Tibial nerve (tissue), 3 donors: ENCODE measurements around the gene BRSK2.
"Not testable (repeated sequence)": the region's sequence is repeated elsewhere in the genome, so short reads cannot be mapped to it uniquely, and the experiment has no call there.

Experiments
- POLR2A ChIP-seq, 2 donors: fragments of 450-650 bp; IDR thresholded peaks; one replicate each; pipeline ENCODE4 v1.6.1; 2017; ENCODE audit warnings: antibody characterized with exemption in 2 of 2, mild to moderate bottlenecking in 2 of 2, moderate library complexity in 2 of 2
- TF ChIP-seq, protein P1 (sequence below), 5 experiments: fragments of 200-600 bp in 3 of 5; fragments of 450-650 bp in 2 of 5; sonication (generic) in 3 of 5; IDR thresholded peaks; one replicate each; pipeline ENCODE4 v1.5.1; 2016 to 2019; ENCODE audit warnings: antibody characterized with exemption in 5 of 5, mild to moderate bottlenecking in 3 of 5, moderate library complexity in 2 of 5

GRCh38 chr11:1409852-1410125, 20.1 kb downstream of the BRSK2 start:
- TF ChIP-seq, protein P1, sequence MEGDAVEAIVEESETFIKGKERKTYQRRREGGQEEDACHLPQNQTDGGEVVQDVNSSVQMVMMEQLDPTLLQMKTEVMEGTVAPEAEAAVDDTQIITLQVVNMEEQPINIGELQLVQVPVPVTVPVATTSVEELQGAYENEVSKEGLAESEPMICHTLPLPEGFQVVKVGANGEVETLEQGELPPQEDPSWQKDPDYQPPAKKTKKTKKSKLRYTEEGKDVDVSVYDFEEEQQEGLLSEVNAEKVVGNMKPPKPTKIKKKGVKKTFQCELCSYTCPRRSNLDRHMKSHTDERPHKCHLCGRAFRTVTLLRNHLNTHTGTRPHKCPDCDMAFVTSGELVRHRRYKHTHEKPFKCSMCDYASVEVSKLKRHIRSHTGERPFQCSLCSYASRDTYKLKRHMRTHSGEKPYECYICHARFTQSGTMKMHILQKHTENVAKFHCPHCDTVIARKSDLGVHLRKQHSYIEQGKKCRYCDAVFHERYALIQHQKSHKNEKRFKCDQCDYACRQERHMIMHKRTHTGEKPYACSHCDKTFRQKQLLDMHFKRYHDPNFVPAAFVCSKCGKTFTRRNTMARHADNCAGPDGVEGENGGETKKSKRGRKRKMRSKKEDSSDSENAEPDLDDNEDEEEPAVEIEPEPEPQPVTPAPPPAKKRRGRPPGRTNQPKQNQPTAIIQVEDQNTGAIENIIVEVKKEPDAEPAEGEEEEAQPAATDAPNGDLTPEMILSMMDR (IDR thresholded peaks at IDR 0.05) = not testable (repeated sequence)
- TF ChIP-seq POLR2A (IDR thresholded peaks at IDR 0.05) = not testable (repeated sequence)
